SK-N-SH (cell line): ENCODE data around the gene PDHX. TPM values are rescaled to one million over a fixed set of nuclear protein-coding genes. Genes with fewer than 3 reads are reported as not detected.

Source experiments
- CTCF ChIA-PET: fragments of 300-600, 350-600 bp; formaldehyde crosslinking; extraction: SDS; loops from one replicate; lab custom pipeline; 2021; lab: Yijun Ruan, JAX
- POLR2A ChIA-PET: fragments of 350-600 bp; sonication (Branson Sonifier 250); formaldehyde crosslinking; extraction: SDS; loops from one replicate; lab custom pipeline; 2020; ENCODE audit warnings: antibody characterized with exemption, inconsistent platforms; lab: Yijun Ruan, JAX
- DNase-seq: peaks from one replicate; pipeline ENCODE4 v3.0.0; 2012
- H2AFZ ChIP-seq: fragments of 200-600 bp; sonication (generic); 2 replicates; pipeline ENCODE4 v1.8.1; 2016; ENCODE audit warnings: antibody characterized with exemption, mild to moderate bottlenecking, low read depth
- H3F3A ChIP-seq: fragments of 200-600 bp; sonication (generic); replicated peaks from 2 replicates; pipeline ENCODE3; 2016; ENCODE audit warnings: antibody characterized with exemption, mild to moderate bottlenecking; ENCODE audit not compliant: insufficient read depth
- H3K27ac ChIP-seq, 2 experiments: fragments of 200-500 bp in 1 of 2; fragments of 200-600 bp in 1 of 2; sonication (Bioruptor generic) in 1 of 2; sonication (generic), shearing (Covaris generic) in 1 of 2; 2 replicates each; pipeline versions ENCODE4 v1.5.1 to v1.6.1; 2014 to 2016; ENCODE audit warnings: low read depth in 2 of 2, inconsistent platforms in 1 of 2, low read length in 1 of 2, mild to moderate bottlenecking in 1 of 2, mixed read lengths in 1 of 2
- H3K27me3 ChIP-seq: fragments of 200-600 bp; sonication (generic), shearing (Covaris generic); 2 replicates; pipeline ENCODE4 v1.6.1; 2016; ENCODE audit warnings: mixed run types; ENCODE audit not compliant: insufficient read depth
- H3K36me3 ChIP-seq, 2 experiments: fragments of 200-500 bp in 1 of 2; fragments of 200-600 bp in 1 of 2; sonication (Bioruptor generic) in 1 of 2; sonication (generic) in 1 of 2; replicated peaks in 1 of 2; 2 replicates each; pipeline versions ENCODE3 to v1.5.1; 2014 to 2016; ENCODE audit warnings: low read length in 1 of 2, mild to moderate bottlenecking in 1 of 2; ENCODE audit not compliant: insufficient read depth in 2 of 2, control insufficient read depth in 1 of 2
- H3K4me1 ChIP-seq, 2 experiments: fragments of 200-500 bp in 1 of 2; fragments of 200-600 bp in 1 of 2; sonication (Bioruptor generic) in 1 of 2; sonication (generic), shearing (Covaris generic) in 1 of 2; 2 replicates each; pipeline versions ENCODE4 v1.5.1 to v1.6.1; 2014 to 2016; ENCODE audit warnings: low read depth in 1 of 2, low read length in 1 of 2, mixed run types in 1 of 2; ENCODE audit not compliant: insufficient read depth in 2 of 2, control insufficient read depth in 1 of 2
- H3K4me2 ChIP-seq: fragments of 200-600 bp; sonication (generic), shearing (Covaris generic); 2 replicates; pipeline ENCODE4 v1.6.1; 2017; ENCODE audit warnings: mixed run types
- H3K4me3 ChIP-seq, 2 experiments: fragments of 200-500 bp in 1 of 2; fragments of 200-600 bp in 1 of 2; sonication (Bioruptor generic) in 1 of 2; sonication (generic), shearing (Covaris generic) in 1 of 2; 2 replicates each; pipeline versions ENCODE4 v1.5.1 to v1.8.1; 2014 to 2016; ENCODE audit warnings: low read depth in 2 of 2, inconsistent platforms in 1 of 2, low read length in 1 of 2, mild to moderate bottlenecking in 1 of 2, mixed read lengths in 1 of 2, moderate library complexity in 1 of 2
- H3K79me2 ChIP-seq: fragments of 200-600 bp; sonication (generic); 2 replicates; pipeline ENCODE4 v1.8.1; 2017; ENCODE audit warnings: mild to moderate bottlenecking; ENCODE audit not compliant: insufficient read depth
- H3K9ac ChIP-seq: fragments of 200-600 bp; sonication (generic); 2 replicates; pipeline ENCODE4 v1.6.1; 2017; ENCODE audit warnings: mixed run types
- H3K9me2 ChIP-seq: fragments of 200-600 bp; sonication (generic); 2 replicates; pipeline ENCODE4 v1.6.1; 2017; ENCODE audit warnings: mixed run types
- H3K9me3 ChIP-seq: fragments of 200-600 bp; sonication (generic); 2 replicates; pipeline ENCODE4 v1.6.1; 2017; ENCODE audit warnings: mixed run types, mild to moderate bottlenecking, moderate library complexity
- H4K20me1 ChIP-seq: fragments of 200-600 bp; sonication (generic); 2 replicates; pipeline ENCODE4 v1.6.1; 2017; ENCODE audit warnings: mild to moderate bottlenecking, mixed run types; ENCODE audit not compliant: insufficient read depth
- CTCF ChIP-seq: fragments of 200-600 bp; sonication (generic); IDR thresholded peaks from 2 replicates; pipeline ENCODE4 v1.6.1; 2017; ENCODE audit warnings: antibody characterized with exemption, mild to moderate bottlenecking, moderate library complexity
- EZH2phosphoT487 ChIP-seq: fragments of 200-600 bp; sonication (generic); IDR thresholded peaks from 2 replicates; pipeline ENCODE4 v1.6.1; 2017; ENCODE audit warnings: low read depth, mixed run types, mild to moderate bottlenecking, antibody characterized with exemption, moderate library complexity, borderline replicate concordance
- FOXM1 ChIP-seq: IDR thresholded peaks from 2 replicates; pipeline ENCODE4 v1.4.0; 2012; ENCODE audit warnings: low read depth, mild to moderate bottlenecking
- IRF3 ChIP-seq: fragments of 150-350 bp; IDR thresholded peaks from 2 replicates; pipeline ENCODE4 v1.6.1; 2016; ENCODE audit warnings: mild to moderate bottlenecking, low read depth, low read length
- MAX ChIP-seq: IDR thresholded peaks from 2 replicates; pipeline ENCODE4 v1.4.0; 2012; ENCODE audit warnings: low read depth
- MEF2A ChIP-seq: IDR thresholded peaks from 2 replicates; pipeline ENCODE4 v1.4.0; 2012; ENCODE audit warnings: low read depth, borderline replicate concordance
- NRF1 ChIP-seq: IDR thresholded peaks from 2 replicates; pipeline ENCODE4 v1.6.1; 2012; ENCODE audit warnings: low read depth, mild to moderate bottlenecking, low read length
- PBX3 ChIP-seq: IDR thresholded peaks from 2 replicates; pipeline ENCODE4; 2012
- RAD21 ChIP-seq: IDR thresholded peaks from 2 replicates; pipeline ENCODE4 v1.6.1; 2012; ENCODE audit warnings: mild to moderate bottlenecking, low read length
- RFX5 ChIP-seq: IDR thresholded peaks from 2 replicates; pipeline ENCODE4 v1.6.1; 2012; ENCODE audit warnings: mild to moderate bottlenecking, improper control_type of control experiment, low read length
- RXRA ChIP-seq: IDR thresholded peaks from 2 replicates; pipeline ENCODE4 v1.4.0; 2012; ENCODE audit warnings: low read depth, mild to moderate bottlenecking, borderline replicate concordance
- TAF1 ChIP-seq: IDR thresholded peaks from 2 replicates; pipeline ENCODE4 v1.6.1; 2012; ENCODE audit warnings: low read depth, mild to moderate bottlenecking, low read length, moderate library complexity, borderline replicate concordance
- TCF12 ChIP-seq: IDR thresholded peaks from 2 replicates; pipeline ENCODE4 v1.4.0; 2012
- TEAD4 ChIP-seq: IDR thresholded peaks from 2 replicates; pipeline ENCODE4 v1.4.0; 2012; ENCODE audit warnings: mild to moderate bottlenecking, borderline replicate concordance; ENCODE audit not compliant: insufficient read depth
- USF1 ChIP-seq: IDR thresholded peaks from 2 replicates; pipeline ENCODE4 v1.4.0; 2012; ENCODE audit warnings: low read depth, borderline replicate concordance
- WGBS: methylation state at CpG from one replicate; pipeline ENCODE4 v1.1.6; 2017; ENCODE audit warnings: low lambda C conversion rate; 5-methylcytosine and 5-hydroxymethylcytosine counted together
- polyA plus RNA-seq, 3 experiments: library from polyadenylated mRNA; depleted of rRNA; stranded (reverse); fragments of >200 nt; gene quantifications; 2 replicates each; pipeline ENCODE4 v1.2.3, GENCODE V29; 2012

The PDHX gene
- polyA plus RNA-seq, 1 of the 3 experiments (the other 2 are of a cell fraction) = 14.8 TPM

- Histone ChIP-seq H3K4me2 (no peak overlapping the region), H3F3A (peaks cover 16% of the 10 kb centered on the region), H3K4me1 (peaks cover 0 to 10% of the 10 kb centered on the region in 2 experiments; a peak in 3 of 4 replicates), H4K20me1 (no peaks in the 10 kb centered on the region), H3K9me2 (no peaks in the 10 kb centered on the region), H3K4me3 (no peak overlapping the region), H3K27ac (no peak overlapping the region), H3K9ac (no peak overlapping the region), H3K9me3 (no peaks in the 10 kb centered on the region), H3K27me3 (no peaks in the 10 kb centered on the region), H2AFZ (no peak overlapping the region), H3K79me2 (no peaks in the 10 kb centered on the region), H3K36me3 (peaks cover 25 to 38% of the 10 kb centered on the region in 2 experiments)
- CTCF ChIA-PET = no interaction called here
- no peak for DNase-seq
- WGBS = 86% methylated on average over 2 of the region's 2 CpGs
- POLR2A ChIA-PET = no interaction called here
- TF ChIP-seq RAD21 (no peak), MEF2A (no peak), TCF12 (no peak), EZH2phosphoT487 (no peak), MAX (no peak), PBX3 (no peak), CTCF (no peak), RFX5 (no peak), TEAD4 (no peak), RXRA (no peak), NRF1 (no peak), FOXM1 (no peak), USF1 (no peak), TAF1 (no peak), IRF3 (no peak)
Measured at GRCh38 chr11:34990916-34991315, 74.5 kb downstream of the PDHX start.
